GM23248 (cell line): ENCODE results near the gene SLC43A2.

Experiments used
- EZH2 ChIP-seq: fragments of 200-600 bp; sonication (generic); IDR thresholded peaks from 2 replicates; pipeline ENCODE4 v1.6.1; 2018; ENCODE audit warnings: antibody characterized with exemption, mild to moderate bottlenecking; ENCODE audit not compliant: insufficient read depth, poor library complexity, severe bottlenecking
- EZH2phosphoT487 ChIP-seq: fragments of 200-600 bp; sonication (generic); IDR thresholded peaks from 2 replicates; pipeline ENCODE4 v1.6.1; 2018; ENCODE audit warnings: antibody characterized with exemption, moderate library complexity, mild to moderate bottlenecking, low read depth; ENCODE audit not compliant: insufficient read depth

GRCh38 chr17:1562176-1562643, 66.4 kb downstream of the SLC43A2 start:
- TF ChIP-seq EZH2, result no peak
- TF ChIP-seq EZH2phosphoT487, result no peak
